ENCODE measurements around the gene NSD2.
"Not testable (repeated sequence)": the region's sequence is repeated elsewhere in the genome, so short reads cannot be mapped to it uniquely, and the experiment has no call there.

Gene NSD2

DNA sequence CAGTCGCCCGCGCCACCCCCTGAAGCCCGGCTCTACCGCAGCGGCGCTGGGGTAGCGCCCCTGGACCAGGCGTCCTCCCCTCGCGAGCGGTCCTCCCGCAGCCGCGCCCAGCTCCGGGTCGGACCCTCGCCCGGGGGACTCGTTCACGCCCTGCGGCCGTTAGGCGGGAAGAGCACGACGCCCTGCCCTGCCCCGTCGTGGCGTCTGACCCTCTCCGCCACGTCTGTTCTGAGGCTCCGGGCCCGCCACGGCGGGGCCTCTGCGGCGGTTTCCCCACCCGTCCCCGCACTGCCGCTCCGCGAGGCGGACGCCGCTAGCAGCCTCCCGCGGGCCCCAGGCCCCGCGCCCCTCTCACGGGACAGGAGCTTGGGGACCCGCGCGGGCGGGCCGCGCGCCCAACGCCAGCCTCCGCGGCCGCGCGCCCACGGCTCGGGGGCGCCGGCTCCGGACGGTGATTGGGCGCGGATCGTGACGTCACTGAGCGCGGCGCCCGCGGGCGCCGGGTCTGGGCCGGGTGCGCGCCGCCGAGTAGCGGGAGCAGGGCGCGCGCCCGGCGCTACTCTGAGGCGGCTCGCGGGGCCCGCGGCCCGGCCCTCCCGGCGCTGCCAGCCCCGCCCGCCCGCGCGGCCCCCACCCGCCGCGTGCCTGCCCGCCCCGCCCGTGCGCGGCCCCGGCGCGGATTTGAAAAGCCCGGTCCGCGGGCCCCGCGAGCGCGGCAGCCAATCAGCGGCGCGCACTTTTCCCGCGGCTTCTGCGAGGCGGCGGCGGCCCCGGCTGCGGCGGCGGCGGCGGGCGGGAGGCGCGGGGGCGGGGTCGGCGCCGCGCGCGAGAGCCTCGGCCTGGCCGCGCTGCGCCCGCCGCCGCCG is at the start of gene NSD2:
TSS of gene NSD2 (plus strand) at position 816 of the 866 bp plus-strand sequence. CDS start 29,262 bp downstream, outside the sequence.
- no peak for FAIRE-seq

DNA sequence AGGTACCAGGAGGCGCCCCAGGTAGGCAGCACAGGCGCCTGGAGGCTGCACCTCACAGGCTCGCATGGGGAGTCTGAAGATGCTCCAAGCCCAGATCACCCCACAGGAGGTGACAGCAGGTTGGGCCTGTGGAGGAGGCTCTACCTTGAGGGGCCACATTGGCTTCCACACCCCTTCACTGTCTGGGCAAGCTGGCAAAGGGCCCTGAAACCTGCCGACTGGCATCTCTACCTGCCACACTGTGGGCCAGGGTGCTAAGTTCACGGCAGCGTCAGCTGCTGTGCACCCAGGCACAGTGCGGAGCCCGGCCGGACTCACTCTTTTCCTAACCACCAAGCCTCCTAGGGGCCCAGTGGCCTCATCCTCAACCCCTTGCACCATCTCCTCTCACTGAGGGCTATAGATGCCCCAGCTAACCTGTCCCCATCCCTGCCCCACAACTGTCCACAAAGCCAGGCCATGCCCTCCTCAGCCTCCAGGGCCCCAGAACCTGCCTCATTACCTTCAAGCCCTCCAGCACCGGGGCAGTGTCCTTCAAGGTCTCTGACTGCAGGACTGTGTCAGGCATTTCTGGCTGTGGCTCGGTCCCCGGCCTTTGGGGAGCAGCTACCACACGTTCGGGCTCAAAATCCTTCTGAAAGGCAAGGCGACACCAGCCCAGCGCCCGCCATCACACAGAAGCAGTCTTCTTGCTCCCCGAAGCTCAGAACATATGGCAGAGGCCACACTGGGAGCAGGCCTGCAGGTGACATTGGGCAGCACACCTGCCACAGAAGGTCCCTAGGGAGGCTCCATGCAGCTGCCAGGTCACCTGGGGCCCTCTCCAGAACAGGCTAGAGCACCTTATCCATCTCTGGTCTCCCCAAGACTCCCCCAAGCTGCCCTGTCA is 49.3 kb upstream of the NSD2 start:
- no peak for FAIRE-seq

DNA sequence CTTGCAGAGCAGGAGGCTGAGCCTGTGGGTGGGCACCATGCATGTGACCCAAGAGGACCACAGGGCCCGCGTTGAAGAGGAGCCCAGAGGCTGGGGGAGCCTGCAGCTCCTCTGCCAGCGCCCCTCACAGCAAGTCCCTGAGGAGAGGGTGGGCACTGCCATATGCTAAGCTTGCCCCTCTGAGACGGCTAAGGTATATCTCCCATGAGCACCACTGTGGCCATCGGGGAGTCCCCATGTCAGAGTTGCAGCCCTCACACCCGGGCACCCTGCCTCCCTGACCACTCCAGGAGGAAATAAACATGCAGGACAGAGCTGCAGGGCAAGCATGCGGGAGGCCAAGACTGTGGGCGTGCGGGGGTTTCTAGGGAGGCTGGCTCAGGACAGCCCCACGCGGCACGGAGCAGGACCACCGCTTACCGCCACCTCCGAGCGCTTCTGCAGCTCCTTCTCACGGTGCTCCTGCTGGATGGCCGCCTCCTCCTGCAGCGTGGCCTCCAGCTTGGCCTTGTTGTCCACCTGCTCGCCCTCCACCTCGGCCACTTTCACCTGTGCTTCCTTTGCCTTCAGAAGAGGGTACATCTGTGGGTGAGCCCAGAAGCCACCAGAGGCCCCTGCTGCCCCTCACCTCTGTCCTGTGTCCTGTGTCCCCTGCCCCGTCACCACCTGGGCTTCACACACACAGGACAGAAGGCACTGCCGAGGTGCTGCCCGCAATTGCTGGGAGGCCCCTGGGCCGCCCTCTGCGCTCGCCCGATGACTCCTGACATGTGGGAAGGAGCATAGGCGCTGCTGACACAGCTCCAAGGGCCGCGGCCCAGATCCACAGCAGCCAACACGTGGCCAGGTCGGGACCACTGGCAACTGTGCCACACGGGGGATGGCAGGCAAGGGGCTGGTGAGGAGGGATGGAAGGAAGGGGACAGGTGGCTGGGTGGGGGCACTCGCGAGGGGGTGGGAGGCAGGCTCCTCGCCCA is 48.3 kb upstream of the NSD2 start:
- no peak for FAIRE-seq

DNA sequence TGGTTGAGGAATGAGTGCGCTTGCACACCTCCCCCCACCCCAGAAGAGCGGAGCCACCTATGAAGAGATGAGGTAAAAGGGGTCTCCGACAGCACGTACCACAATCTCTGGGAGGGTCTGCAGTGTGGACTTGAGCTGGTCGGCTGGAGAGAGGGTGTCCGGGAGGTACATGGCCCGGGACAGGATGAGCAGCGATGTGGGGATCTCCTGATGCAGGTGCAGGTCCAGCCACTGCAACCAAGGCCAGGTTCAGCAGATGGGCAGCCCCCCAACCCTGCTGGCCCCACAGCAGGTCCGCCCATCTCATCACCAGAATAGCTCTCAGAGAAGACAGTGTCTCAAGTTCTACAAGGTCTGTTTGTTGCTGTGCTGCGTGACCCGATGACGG is 47.7 kb upstream of the NSD2 start:
- FAIRE-seq: no peak

DNA sequence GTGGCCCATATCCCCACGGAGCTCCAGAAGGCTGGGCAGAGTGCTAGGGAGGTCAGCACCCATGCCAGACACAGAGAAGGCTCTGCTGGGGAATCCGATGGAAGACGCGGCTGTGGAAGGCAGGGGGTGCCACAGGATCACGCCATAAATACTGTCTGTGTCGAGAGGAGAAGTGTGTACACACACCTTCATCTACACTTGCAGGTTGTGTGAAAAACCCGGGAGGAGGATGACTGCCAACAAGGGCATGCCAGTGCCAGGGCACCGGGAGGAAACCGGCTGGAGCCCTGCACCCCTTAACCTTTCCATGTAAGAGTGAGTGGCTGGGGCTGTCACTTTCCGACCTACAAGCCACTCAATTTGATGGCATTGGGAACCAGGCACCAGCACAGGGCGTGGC is 46.4 kb upstream of the NSD2 start:
- no peak for FAIRE-seq

DNA sequence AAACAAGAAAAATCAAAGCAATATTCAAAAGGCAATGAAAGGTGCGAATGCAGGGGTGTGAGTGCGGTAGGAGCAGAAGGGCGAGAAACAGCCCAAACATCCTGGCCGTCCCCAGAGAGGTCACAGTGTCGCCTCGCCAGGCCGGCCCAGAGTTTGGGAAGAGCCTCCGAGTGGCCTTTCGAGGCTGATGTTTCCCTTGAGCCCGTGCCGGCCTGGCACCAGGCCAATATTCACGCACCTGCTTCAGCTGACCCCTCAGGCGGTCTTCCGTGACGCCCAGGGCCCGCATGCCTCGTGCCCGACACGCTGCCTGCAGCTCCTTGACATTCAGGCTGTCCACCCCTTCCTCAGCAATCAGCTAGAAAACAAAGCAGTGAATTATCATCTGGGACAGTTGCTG is 45.9 kb upstream of the NSD2 start:
- FAIRE-seq: no peak

DNA sequence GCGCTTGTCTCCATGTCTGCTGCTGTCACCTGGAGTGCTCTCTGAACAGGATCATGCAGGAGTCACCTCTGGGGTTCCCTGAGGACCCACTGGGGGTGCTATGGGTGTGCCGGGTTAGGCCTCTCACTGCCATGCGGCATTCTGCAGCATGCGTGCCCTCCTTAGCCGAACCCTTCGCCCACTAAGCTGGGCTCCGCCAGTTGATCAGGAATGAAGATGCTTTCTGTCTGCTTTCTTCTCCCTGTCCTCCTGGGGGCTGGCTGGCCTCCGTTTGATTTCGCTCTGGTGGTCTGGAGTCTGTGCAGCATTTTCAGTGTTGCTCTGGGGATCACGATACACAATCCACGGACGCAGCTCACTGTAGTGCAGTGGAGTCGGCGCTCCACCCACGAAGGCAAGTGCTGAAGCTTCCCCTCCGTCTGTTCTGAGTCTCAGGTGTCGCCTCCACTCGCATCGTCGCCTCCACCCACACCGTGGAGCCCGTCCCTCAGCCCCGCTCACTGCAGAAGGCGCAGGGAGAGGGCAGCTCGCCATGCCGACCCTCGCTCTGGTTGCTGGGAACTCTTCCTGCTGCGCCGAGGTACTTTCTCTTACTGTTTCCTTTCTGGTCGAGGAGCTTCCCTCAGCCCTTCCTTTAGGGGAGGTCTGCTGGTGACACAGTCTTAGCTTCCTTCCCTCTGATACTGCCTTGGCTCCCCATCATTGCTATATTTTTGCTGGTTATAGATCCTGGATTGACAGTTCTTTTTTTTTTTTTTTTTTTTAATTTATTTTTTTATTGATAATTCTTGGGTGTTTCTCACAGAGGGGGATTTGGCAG is 44.5 kb upstream of the NSD2 start:
- no peak for FAIRE-seq

DNA sequence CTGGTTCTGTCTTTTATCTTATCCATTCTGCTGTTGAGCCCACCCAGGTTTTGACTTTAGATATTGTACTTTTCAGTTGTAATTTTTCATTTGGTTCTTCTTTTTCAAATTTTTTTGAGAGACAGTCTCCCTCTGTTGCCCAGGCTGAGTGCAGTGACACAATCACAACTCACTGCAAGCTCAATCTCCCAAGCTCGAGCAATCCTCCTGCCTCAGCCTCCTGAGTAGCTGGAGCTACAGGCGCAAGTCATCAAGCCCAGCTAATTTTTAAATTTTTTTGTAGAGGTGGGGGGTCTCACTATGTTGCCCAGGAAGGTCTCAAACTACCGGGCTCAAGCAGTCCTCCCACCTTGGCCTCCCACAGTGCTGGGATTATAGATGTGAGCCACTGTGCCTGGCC is 41.0 kb upstream of the NSD2 start:
- no peak for FAIRE-seq

DNA sequence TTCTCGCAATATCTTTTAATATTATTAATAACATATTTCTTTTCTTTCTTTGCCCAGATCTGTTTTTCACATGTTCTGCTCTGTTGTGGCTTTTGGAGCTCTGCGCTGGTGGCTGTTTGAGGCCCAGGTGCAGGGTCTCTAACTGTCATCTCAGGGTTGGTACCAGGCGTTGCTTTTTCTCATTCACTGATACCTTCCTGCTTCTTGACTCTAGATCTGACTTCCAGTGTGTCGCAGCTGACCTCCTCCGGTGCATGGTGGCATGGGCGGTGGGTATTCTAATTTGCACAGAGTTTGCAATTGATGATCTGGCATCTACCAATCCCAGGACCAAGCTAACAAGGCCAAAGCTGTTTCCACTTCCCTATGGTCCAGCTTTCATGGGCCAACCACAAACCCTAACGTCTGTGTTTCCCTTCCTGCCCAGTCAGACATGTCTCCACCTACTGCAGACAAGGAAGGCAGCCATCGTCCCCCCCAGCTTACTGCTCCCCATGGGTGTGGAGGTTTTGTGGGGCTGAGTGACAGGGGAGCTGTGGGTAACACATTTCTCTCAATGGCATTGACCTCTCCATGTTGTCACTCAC is 40.5 kb upstream of the NSD2 start:
- no peak for FAIRE-seq

DNA sequence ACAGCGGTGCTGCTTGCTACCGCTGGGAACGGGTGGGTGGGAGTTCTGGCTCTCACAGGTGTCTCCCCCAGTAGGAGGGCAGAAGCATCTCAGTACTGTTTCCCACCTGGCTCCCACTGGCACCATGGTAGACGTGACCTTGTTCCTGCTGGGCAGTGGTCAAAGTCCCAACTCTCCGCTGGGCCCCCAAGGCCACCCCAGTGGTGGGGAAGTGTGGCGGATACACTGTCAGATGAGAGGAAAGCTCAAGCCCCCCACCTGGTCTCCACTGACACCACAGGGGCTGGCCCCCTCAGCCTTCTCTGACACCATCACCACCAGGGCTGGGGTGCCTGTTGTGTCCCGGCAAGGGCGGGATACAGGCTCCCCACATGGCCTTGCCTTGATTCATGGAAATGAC is 39.9 kb upstream of the NSD2 start:
- FAIRE-seq: no peak

DNA sequence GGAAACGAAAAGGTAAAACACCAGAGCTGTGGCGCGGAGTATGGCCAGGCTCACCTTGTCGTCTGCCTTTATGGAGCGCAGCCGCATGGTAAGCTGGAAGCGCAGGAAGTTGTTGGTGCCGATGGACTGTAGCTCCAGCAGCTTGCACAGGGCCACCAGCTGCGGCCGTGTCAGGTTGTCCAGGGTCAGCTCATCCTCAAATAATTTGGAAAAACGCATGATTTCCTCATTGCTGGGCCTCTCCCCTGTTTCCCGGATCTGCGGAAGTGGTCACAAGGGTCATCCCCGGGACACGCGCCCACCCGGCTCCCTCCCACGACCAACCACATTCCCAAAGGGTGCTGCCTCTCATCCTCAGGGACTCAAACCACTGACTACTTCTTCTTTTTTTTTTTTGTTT is 38.5 kb upstream of the NSD2 start:
- FAIRE-seq: no peak

DNA sequence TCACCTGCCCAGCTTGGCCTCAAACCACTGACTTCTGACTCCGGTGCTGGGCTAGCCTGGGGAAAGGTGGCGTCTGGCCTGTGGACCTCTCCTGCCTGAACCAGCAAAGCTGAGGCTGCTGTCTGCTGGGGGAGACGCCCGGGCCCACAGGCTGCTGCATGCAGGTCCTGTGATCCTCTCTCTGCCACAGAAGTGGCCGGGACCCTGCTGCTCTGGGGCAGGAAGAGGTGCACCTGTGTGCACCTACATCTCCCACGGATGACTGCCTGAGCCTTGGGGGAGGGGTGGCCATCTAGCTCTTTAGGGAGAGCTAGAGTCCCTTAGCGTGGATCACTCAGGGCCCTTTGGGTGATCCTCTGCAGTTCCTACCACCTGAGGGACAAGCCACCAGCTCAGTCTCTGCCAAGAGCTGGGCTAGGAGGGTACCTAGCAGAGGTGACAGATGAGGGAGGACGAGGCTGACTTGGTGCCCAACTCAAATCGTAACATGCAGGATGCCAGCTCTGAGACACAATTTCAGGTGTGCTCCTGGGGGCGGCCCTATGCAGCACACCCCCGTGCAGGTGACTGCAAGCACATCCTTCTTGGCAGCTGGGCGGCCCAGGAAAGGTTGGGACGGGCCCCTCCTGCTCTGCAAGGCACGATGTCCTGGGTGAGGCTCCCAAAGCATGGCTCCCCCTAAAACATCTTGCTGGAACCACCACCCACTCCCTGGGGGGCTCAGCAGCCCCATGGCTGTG is 37.7 kb upstream of the NSD2 start:
- no peak for FAIRE-seq

DNA sequence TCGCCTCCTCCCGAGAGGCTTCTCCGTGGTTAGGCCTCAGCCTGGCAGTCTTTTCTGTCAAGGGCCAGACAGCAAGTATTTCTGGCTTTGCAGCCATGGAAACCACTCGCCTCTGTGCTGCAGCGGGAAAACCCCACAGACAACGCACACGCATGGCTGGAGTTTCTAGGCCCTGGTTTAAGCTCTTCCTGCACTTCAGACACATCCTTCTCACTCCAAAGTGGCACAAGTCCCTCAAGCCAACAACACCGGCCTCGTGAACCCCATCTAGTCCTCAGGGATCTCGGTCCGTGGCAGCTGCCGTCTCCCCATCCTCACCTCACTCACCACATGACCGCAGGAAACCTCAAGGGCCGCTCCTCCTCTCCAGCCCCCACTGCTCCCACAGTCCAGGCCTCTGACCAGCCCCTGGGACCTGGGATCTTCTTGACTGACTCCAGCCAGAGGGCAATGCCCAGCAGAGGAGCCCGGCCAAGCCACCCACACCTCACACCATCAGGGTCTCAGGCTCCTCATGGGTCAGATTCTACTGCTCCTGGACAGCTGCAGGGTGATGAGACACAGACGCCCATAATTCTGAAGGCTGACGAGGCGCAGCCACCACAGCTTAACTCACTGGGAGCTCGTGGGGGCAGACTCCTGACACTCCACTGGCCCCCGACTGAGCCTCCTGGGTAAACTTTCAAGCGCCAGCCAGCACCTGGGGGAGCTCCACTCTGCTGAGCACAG is 37.0 kb upstream of the NSD2 start:
- no peak for FAIRE-seq

DNA sequence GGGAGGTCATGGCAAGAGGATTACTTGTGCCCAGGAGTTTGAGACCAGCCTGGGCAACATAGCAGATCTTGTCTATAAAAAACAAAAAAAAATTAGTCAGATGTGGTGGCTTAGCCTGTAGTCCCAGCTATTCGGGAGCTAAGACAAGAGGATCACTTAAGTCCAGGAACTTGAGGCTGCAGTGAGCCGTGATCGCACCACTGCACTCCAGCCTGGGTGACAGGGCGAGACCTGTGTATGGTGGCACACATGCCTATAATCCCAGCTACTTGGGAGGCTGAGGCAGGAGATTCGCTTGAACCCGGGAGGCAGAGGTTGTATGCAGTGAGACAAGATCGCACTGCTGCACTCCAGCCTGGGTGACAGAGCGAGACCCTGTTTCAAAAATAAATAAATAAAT is 35.4 kb upstream of the NSD2 start:
- not testable (repeated sequence) for FAIRE-seq

DNA sequence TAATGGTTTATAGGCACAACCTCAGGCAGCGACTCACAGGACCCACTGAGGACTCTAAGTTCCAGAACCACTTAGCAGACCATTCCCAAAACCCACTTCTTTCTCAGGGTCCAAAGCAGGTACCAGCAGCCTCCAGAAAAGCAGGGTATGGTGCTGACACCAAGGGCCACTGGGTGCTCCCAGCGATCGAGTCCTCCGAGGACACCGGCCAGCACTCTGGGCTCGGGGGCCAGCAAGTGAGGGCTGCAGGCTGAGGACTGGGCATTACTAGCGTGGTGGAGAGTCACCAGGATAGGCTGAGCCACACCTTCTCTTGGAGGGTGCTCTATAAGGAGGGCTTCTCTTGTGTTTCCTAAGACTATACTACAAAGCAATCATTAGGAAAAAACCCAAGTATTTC is 34.5 kb upstream of the NSD2 start:
- FAIRE-seq: no peak

DNA sequence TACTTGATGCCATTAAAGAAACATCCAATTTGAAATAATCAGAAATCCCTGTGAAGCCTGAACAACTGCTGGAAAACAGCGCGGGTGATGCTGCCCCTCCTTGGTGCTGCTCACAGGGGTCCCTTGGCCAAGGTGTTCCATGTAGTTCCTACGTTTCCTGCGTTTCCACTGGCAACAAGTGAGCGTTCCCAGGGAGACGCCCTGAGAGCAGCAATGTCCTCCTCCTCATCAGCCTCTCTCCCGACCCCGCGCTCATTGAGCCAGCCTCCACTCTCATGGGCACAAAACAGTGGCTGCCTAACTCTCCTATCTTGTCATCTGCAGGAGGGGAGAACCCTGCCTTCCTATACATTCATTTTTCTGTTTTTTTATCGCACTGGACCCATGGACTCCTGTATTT is 34.1 kb upstream of the NSD2 start:
- FAIRE-seq: no peak

DNA sequence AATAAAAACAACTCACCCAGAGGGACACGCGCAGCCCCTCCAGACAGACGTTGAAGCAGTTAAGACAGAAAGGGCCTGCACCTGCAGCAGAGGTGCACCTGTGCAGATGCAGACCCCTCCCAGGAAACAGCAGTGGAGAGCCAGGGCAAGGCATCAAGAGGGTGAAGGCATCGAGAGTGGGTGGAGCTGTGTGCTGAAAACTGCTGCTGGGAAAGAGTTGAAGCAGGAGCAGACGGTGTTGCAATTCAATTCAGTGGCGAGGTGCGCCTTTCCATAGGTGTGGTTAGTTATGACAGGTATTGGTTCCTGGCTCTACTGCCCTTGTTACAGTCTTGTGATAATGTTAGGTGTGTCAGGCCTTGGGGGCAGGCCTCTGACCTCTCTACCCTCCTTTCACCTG is 31.9 kb upstream of the NSD2 start:
- FAIRE-seq: no peak

DNA sequence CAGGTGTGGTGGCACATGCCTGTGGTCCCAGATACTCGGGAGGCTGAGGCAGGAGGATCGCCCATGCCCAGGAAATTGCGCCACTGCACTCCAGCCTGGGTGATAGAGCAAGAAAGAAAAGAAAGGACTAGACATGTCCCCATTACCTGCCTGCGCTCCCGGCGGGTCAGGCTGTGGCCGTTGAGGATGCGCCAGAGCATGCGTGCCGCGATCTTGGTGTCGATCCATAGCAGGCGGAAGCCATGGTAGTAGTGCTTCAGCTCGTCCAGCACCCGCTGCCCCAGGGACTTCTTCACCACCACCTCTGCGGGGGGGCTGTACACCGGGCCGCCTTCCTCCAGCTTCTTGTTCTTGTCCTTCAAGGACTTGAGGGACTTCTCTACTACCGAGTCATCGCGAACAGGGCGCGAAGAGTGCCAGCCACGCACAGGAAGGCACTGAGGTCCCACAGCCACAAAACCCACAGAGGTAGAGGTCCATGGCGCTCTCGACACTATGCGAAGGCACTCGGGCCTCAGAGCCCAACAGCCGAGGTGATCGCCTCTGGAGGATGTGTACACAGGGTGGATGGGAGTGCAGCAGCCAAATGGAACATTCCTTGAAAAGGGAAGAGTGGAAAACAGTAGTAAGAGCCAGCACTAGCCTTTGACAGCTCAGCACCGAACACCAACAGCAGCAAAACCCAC is 29.8 kb upstream of the NSD2 start:
- FAIRE-seq: no peak

DNA sequence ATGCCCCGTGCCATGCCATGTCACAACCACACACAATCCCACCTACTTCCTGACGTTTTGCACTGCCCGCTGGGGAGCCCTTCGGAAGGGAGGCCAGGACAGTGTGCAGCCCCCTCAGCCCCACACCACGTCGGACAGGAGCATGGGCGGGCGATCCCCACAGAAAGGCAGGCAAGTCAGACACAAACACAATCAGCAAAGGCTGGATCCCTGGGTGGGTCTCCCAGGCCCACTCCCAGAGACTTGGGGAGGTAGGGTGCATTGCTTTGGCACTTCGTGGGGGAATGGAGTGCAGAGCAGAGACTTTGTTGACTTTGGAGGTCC is 29.3 kb upstream of the NSD2 start:
- no peak for FAIRE-seq

Data from colon (tissue), 2 donors.